ENCODE data around the gene RIMKLB.

RIMKLB gene, protein sequence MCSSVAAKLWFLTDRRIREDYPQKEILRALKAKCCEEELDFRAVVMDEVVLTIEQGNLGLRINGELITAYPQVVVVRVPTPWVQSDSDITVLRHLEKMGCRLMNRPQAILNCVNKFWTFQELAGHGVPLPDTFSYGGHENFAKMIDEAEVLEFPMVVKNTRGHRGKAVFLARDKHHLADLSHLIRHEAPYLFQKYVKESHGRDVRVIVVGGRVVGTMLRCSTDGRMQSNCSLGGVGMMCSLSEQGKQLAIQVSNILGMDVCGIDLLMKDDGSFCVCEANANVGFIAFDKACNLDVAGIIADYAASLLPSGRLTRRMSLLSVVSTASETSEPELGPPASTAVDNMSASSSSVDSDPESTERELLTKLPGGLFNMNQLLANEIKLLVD

DNA sequence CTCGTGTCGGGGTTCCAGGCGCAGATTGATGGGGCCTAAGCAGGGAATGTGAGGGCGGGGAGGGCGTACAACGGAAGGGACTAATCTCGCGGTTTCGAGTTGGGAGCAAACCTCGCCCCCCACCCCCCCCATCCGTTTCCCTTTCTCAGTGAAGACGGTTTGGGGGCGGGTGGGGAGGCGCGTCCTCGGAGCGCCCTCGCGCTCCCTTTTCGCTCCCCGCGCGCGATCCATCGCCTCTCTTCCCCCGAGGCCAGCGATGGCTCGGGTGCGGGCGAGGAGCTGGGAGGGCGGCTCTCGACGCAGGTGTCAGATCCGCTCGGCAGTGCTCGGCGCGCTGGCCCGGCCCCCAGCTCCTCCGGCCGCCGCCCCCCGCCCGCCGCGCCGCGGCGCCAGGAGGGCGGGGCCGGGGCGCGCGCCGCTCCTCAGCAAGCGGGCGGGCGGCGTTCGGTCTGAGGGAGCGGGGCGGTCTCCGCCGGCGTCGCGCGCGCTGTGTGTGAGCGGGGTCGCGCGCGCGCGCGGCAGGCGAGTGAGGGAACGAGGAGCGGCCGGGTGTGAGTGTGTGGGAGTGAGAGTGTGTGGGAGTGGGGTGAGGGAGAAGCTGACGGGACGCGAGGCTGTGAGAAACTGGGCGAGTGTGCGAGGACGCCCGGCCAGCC lies at the start of gene RIMKLB:
Gene RIMKLB (plus strand): TSS at position 516 of the 656 bp plus-strand sequence. CDS start 15,876 bp downstream, outside the sequence.
- in situ Hi-C loops (cut with HindIII; ENCODE audit: low sequenced_read_pairs) = no loop called here

DNA sequence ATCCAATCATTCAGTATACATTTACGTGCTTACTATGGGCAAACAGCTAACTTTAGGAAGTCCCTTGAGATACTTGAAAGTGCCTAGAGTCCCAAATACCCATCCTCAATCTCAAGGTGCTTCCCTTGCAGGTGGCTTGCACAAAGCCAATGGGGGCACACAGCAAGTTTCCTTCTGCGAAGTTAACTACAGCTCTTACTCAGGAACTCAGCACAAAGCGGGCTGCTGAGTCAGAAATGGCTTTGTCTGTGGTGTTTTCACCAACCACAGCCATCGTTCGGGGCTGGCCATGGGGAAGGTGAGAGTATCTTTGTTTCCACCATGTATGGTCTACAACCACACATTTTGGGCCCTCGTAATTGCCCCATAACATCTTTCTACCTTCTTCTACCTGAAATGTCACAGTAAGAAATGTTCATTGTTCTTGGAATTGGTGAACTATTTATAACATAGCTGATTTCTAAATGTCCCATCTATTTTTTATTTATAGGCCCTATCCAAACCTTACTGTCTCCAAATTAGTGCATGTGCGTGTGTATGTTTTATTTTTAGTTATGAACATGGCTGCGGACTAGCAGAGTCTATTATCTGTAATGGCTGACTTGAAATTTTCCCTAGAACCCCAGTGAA lies 49.1 kb upstream of the RIMKLB start:
- in situ Hi-C loops (cut with HindIII; ENCODE audit: low sequenced_read_pairs) = no loop called here

DNA sequence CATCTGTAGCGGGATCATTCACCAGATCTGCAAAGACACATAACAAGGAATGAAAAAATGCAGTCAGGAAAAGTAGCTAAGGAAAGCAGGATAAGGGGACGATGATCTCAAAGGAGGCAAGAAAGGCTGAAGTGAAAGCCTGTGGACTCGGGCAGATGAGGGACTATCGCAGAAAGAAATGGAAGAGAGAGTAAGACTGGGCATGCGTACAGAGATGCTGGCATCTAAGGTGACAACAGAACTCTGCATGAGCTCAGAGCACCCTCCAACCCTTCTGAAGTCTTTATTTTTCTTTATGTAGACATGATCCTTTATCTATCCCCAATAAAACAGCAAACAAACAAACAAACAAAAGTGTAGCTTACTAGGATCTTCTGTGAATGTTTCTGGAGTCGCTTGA lies 42.4 kb upstream of the RIMKLB start:
- in situ Hi-C loops (cut with HindIII; ENCODE audit: low sequenced_read_pairs) = no loop called here

DNA sequence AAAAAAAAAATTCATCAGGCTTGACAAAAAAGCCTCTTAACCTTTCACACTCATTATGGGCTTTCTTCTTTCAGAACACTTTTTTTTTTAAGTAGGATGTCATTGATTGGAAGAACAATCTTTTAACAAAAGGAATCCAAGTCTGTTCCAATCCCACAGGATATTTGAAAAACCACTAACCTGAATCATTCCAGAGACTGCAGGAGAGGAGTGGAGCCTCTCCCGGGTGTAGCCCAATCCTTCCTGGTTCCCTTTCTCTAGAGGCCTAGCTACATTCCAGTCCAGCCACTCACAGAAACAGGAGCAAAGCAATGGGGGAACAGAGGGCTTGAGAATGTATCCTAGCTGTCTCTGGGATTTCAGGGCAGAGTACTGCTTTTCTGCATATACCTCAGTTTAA lies 39.4 kb upstream of the RIMKLB start:
- in situ Hi-C loops (cut with HindIII; ENCODE audit: low sequenced_read_pairs) = no loop called here

DNA sequence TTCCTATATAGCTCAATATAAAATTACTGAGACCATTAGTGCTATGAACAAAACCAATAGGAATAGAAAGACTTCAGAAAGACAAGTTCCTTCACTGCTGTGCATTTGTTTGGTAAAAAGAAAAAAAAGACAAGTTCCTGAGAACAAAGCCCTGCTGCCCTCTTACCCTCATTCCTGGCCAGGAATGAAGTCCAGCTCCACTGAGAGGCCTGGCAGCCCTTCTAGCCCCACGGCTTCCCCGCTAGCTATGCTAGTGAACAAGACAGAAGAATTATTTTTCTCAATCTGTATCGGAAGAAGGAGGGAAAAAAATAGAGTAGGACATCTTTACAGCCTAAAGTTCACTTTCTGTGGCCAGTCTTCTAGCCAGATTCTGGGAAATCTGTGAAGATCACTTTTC lies 36.8 kb upstream of the RIMKLB start:
- in situ Hi-C loops (cut with HindIII; ENCODE audit: low sequenced_read_pairs) = no loop called here

DNA sequence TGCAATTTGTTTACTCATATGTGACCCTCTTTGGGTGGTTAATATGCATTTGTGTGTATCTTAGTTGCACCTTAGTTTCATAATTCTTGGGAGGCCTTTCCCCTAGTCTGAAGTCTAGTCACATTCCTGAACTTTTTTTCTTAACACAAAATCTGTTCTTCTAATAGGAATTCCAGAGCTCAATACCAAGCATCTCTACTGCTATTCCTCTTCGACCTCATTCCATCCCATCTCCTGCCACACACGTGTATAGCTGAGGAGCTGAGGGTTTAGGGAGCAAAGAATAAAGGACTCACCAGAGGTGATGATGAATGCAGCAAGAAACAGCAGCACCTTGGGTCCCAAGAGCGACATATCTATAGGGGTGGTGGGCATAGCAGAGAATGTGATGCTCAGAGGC lies 36.0 kb upstream of the RIMKLB start:
- in situ Hi-C loops (cut with HindIII; ENCODE audit: low sequenced_read_pairs) = no loop called here

DNA sequence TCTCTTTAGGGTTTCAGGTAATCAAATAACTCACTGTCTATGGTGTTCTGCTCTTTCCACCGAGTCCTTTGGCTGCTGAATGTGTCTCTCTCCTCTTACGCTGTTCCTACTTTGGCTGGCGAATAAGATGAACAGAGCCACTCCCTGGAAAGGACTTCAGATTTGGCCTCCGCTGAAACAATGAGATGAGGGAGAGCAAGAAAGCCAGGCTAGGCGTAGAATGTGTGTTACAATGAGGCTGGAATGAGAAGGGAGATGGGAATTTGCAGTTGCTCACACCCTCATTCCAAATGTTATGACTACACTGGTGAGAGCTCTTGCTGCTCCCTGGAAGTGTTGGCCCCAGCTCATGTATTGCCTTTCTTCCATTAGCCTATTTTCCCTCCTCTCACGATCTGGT lies 35.2 kb upstream of the RIMKLB start, which contains the start of gene MFAP5:
Gene MFAP5 (minus strand): TSS at position 234 of the 400 bp plus-strand sequence. CDS start 722 bp downstream, outside the sequence.
- in situ Hi-C loops (cut with HindIII; ENCODE audit: low sequenced_read_pairs) = no loop called here

DNA sequence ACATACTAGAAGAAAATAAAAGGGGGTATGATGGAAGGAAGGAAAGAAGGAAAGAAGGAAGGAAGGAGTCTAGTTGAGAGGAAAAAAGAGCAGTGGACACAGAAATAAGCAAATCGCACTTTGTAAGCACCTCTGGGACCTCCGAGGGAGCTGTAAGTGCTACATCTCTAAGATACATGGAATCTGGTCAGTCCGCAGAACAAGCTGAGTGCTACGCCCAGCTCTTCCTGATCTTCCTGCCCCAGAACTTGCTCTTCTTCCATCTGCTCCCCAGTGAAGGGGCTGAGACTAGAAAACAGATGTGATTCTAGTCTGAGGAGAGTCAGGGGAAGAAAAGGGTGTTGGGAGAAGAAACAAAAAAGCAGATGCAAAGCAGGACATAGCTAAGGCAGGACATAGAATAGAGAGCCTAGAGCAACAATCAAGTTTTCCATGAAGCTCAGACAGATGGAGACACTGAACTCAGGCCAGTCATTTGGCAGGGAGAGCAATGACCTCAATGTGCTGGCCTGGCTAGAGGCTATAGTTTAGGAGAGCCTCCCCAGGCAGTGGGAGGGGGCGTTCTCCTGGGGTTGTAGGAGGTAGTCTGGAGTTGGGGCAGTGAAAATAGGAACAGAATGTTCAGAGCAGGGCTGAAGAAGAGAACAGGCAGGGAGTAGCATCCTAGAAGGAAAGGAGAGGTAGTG lies 33.4 kb upstream of the RIMKLB start:
- in situ Hi-C loops (cut with HindIII; ENCODE audit: low sequenced_read_pairs) = no loop called here

DNA sequence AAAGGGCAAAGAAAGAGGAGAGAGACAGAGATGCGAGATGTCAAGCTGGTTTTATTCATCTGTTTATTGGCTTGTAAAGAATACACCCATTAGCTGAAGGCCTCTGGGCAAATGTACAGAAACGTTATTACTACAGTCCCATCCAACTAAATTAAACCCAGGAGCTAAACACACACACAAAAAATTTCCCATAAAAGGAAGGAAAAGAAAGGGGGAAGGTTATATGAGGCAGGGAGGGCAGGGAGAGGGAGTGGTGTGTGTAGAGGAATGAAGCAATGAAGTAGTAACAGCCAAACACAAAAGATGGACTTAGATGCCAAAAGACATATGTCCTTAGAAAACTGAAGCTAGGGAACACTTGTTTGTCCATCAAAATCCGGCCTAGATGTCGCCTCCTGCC lies 32.0 kb upstream of the RIMKLB start:
- in situ Hi-C loops (cut with HindIII; ENCODE audit: low sequenced_read_pairs) = no loop called here

DNA sequence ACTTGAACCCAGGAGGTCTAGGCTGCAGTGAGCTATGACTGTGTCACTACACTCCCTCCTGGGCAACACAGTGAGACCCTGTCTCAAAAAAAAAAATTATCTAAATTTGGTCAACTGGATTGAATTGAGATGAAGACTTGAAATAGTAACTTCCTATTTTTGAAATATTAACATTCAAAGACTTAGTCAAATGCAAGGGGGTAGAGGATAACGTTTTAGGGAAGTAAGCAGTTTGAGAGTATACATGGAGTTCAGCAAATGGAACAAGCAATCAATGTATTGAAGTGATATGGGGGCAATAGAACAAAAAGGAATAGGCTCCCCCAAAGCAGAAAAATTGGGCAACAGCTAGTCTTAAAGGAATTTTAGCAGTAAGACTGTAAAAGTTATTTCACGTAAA lies 30.5 kb upstream of the RIMKLB start:
- in situ Hi-C loops (cut with HindIII; ENCODE audit: low sequenced_read_pairs) = no loop called here

DNA sequence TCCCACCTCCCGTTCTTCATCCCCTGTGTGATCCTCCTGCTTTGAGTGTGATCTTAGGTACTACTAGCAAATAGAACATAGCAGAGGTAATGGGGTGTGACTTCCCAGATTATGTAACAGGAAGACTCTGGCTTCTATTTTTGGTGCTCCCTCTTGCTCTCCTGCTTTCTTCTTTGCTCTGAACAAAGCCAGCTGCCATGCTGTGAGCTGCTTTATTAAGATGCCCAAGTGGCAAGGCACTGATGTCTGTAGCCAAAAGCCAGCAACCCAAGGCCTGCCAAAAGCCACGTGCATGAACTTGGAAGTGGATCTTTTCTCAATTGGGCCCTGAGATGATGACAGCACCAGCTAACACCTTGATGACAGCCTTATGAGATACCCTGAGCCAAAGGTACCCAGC lies 29.4 kb upstream of the RIMKLB start:
- in situ Hi-C loops (cut with HindIII; ENCODE audit: low sequenced_read_pairs) = no loop called here

DNA sequence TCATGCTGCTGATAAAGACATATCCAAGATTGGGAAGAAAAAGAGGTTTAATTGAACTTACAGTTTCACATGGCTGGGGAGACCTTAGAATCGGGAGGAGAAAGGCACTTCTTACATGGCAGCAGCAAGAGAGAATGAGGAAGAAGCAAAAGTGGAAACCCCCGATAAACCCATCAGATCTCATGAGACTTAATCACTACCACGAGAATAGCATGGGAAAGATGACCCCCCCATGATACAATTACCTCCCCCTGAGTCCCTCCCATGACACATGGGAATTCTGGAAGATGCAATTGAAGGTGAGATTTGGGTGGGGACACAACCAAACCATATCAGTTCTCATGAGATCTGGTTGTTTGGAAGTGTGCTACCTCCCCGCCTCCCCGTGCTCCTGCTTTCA lies 25.4 kb upstream of the RIMKLB start:
- in situ Hi-C loops (cut with HindIII; ENCODE audit: low sequenced_read_pairs) = no loop called here

DNA sequence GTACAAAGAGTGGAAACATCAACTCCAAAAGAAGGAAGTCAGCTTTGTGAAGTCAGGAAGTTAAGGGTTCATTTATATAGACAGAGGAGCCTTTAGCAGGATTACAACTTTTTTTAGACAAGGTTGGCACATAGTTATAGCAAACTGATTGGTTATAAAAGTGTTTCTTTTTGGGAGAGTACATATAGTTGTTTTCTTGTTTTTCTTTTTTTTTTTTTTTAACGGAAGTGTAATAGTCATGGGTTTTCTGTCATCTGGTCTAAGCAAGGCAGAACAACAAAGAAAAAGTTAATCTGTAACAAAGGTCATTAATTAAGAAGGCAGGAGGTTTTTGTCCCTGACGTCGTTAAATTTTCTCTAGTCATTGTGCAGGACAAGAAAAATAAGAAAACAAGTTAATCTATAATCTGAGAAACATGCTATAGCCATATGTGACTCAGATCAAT lies 22.2 kb upstream of the RIMKLB start:
- in situ Hi-C loops (cut with HindIII; ENCODE audit: low sequenced_read_pairs) = no loop called here

DNA sequence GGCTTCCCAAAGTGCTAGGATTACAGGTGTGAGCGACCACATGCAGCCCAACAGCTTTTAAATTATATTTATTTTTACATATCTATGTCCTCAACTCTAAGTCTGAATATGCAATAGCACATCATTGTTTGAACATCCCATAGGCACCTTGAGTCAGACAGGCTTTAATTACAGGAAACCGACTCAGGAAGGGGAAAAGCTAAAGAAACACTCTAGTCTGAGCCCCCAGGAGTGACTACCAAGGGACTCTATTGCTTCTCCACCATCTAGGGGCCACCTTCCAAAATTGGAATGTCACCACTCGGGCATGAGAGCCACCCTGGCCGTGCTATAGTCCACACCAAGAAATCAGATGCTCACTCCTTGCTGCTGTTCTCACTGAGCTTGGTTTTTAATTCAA lies 21.1 kb upstream of the RIMKLB start:
- in situ Hi-C loops (cut with HindIII; ENCODE audit: low sequenced_read_pairs) = no loop called here

DNA sequence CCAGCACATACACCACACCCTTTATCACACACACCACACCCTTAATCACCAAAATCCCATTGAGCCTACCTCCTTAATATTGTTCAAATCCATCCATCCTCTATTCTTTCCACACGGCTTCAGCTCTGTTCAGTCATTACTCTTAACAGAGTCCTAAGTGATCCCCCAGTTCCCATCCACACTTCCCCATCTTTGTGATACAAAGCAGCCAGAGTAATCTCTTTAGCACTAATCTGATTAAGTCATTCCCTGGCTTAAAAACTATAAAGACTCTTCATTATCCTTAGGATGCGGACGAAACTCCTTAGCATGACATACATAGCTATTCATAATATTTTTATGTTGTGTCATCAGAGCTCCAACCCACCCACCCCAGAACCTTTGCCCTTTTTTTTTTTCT lies 20.4 kb upstream of the RIMKLB start:
- in situ Hi-C loops (cut with HindIII; ENCODE audit: low sequenced_read_pairs) = no loop called here

DNA sequence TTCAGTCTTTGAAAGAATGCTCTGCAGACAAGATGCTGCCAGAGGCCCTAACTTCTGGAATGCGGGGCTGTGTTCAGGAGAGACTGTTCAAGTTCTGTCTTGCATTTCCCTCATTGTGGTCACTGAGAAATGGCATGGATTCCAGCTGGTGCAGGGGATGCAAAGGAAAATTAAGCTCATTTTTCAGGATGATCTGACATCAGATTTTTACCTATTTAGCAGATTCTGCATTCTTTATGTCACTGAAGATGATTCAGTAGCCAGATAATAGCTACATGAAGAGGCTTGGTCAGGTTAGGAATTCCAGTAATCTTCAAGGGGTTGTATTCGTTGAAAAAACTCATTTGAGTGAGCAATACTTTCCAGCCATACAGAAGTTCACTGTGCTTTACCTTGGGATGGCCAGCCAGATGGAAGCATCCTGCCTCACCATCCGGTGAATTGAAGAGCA lies 19.1 kb upstream of the RIMKLB start:
- in situ Hi-C loops (cut with HindIII; ENCODE audit: low sequenced_read_pairs) = no loop called here

DNA sequence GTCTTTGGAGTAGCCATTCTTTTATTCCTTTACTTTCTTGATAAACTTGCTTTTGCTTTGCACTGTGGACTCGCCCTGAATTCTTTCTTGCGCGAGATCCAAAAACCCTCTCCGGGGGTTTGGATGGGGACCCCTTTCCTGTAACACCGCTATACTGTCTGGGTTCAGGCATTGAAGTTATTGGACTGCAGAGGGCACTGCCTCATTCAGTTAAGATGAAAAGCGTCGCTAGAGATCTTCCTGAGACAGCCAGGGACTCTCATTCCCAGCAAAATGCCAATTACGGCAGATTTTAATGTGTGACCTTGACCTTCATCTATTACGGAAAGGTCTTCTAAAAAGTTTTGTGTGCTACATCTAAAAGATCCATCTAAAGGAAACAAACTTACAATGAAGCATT lies 17.3 kb upstream of the RIMKLB start:
- in situ Hi-C loops (cut with HindIII; ENCODE audit: low sequenced_read_pairs) = no loop called here

DNA sequence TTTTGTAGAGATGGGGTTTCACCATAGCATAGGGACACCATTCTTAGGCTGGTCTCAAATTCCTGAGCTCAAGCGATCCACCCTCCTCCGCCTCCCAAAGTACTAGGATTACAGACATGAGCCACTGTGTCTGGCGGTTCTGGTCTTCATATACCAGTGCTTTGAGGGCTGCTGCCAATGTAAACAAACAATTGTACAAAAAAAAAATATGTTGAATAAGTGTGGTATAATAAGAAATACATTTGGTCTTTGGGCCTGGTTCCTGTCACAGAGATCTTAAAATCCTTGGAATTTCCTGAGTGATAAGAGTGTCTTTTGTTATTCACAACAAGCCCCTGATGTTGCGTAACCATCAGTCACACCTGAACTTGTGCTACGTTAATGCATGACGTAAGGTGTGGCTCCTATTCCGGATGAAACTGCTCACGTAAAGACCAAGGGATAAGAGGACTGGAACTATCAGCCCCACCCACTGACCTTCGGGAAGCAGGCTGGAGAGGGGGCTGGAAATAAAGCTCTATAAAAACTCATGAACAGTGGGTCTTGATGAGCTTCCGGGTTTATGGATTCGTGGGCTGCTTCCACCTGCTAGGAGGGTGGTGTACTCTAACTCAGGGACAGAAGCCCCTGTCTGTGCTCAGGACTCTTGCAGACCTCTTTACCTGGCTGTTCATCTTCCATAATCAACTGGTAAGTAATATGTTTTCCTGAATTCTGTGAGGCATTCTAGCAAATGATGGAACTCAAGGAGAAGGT lies 16.5 kb upstream of the RIMKLB start:
- in situ Hi-C loops (cut with HindIII; ENCODE audit: low sequenced_read_pairs) = no loop called here

DNA sequence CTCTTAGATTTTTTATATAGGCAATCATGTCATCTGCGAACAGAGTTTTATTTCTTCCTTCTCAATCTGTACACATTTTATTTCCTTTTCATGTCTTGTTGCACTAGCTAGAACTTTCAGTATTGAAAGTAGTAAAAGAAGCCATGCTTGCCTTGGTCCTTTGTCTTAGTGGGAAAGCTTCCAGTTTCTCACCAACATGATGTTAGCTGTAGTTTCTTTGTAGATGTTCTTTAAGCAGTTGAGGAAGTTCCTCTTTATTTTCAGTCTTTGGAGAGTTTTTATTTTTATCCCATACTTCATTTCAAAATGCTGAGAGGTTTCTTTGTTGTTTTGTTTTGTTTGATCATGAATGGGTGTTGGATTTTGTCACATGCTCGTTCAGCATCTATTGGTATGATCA lies 12.7 kb upstream of the RIMKLB start:
- in situ Hi-C loops (cut with HindIII; ENCODE audit: low sequenced_read_pairs) = no loop called here

DNA sequence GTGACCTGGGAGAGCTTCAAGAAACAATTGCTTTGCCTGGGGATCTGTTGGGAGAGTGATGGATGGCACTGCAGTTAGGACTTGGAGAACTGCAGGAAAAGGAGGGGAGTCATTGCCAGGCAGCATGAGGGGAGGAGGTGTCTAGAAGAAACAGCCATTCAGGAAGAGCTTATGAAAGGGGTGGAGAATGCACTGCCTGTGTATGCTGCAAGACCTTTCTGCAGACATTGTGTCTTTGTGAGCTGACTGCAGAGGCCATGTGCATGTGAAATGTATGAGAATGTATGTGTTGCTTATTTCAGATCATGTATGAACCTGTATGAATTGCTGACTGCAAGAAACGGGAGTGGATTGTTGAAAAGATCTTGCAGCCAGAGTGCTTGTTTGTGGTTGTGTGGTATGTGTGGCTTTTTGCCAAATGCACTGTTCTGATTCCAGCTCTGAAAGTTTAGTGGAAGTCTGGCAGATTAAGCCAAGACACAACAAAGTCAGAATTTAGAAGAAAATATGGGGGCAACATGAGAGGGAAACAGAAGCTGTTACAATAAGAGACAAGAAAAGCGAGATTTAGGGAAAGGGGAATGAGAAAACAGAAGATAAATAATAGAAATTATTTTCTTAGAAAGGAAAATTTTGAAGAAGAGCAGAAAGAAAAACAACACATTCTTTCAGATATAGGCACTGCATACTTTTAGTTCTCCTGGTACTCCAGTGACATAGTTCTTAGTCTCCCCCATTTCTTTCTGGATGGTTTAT lies 9.8 kb upstream of the RIMKLB start:
- in situ Hi-C loops (cut with HindIII; ENCODE audit: low sequenced_read_pairs) = no loop called here

Measured in endothelial cell of hepatic sinusoid (primary cell).